HepG2 (cell line): ENCODE results near the gene CHEK1. TPM values are rescaled to one million over a fixed set of nuclear protein-coding genes. Genes with fewer than 3 reads are reported as not detected.

Experiments
- CCDC6 ChIP-seq: sonication (generic); formaldehyde crosslinking; IDR thresholded peaks from 2 replicates; pipeline ENCODE4 v1.8.1; 2022; ENCODE audit warnings: mild to moderate bottlenecking, missing genetic modification reagents, moderate library complexity
- CHCHD3 ChIP-seq: sonication (generic); formaldehyde crosslinking; IDR thresholded peaks from 2 replicates; pipeline ENCODE4 v1.8.0; 2022; ENCODE audit warnings: mild to moderate bottlenecking, missing genetic modification reagents, moderate library complexity
- ERF ChIP-seq: IDR thresholded peaks from 2 replicates; pipeline ENCODE4 v1.6.1; 2018; ENCODE audit warnings: missing biosample characterization, missing genetic modification reagents
- HDAC6 ChIP-seq: fragments of 200-600 bp; sonication (generic); IDR thresholded peaks from 2 replicates; pipeline ENCODE4 v1.7.0; 2017; ENCODE audit warnings: mild to moderate bottlenecking, antibody characterized with exemption, low read length, low read depth
- HES4 ChIP-seq: sonication (generic); formaldehyde crosslinking; IDR thresholded peaks from 2 replicates; pipeline ENCODE4 v1.9.0; 2021; ENCODE audit warnings: mild to moderate bottlenecking, missing genetic modification reagents, borderline replicate concordance
- KLF15 ChIP-seq: sonication (generic); formaldehyde crosslinking; IDR thresholded peaks from 2 replicates; pipeline ENCODE4 v1.8.1; 2023; ENCODE audit warnings: borderline replicate concordance, mild to moderate bottlenecking, inconsistent platforms, missing genetic modification reagents, mixed read lengths
- SALL1 ChIP-seq: sonication (generic); formaldehyde crosslinking; IDR thresholded peaks from 2 replicates; pipeline ENCODE4 v1.8.0; 2022; ENCODE audit warnings: mild to moderate bottlenecking, missing genetic modification reagents
- SP2 ChIP-seq: sonication (generic); formaldehyde crosslinking; IDR thresholded peaks from 2 replicates; pipeline ENCODE4 v1.5.1; 2020; ENCODE audit warnings: mild to moderate bottlenecking, missing genetic modification reagents
- XBP1 ChIP-seq: sonication (generic); formaldehyde crosslinking; IDR thresholded peaks from 2 replicates; pipeline ENCODE4 v1.5.0; 2020; ENCODE audit warnings: missing genetic modification reagents
- YY1 ChIP-seq: IDR thresholded peaks from 2 replicates; pipeline ENCODE4 v1.6.1; 2011; ENCODE audit warnings: low read length, low read depth, moderate library complexity, mild to moderate bottlenecking; ENCODE audit not compliant: insufficient read depth, insufficient replicate concordance
- ZNF207 ChIP-seq: fragments of 450-650 bp; IDR thresholded peaks from 2 replicates; pipeline ENCODE4 v1.6.1; 2016; ENCODE audit warnings: antibody characterized with exemption, borderline replicate concordance
- ZNF232 ChIP-seq: sonication (generic); formaldehyde crosslinking; IDR thresholded peaks from 2 replicates; pipeline ENCODE4 v1.4.0; 2020; ENCODE audit warnings: missing genetic modification reagents, borderline replicate concordance
- ZNF264 ChIP-seq: sonication (generic); formaldehyde crosslinking; IDR thresholded peaks from 2 replicates; pipeline ENCODE4 v1.4.0; 2020; ENCODE audit warnings: missing genetic modification reagents
- ZNF337 ChIP-seq: sonication (generic); formaldehyde crosslinking; IDR thresholded peaks from 2 replicates; pipeline ENCODE4 v1.5.1; 2020; ENCODE audit warnings: missing genetic modification reagents, low read depth, mild to moderate bottlenecking, borderline replicate concordance
- ZNF878 ChIP-seq: sonication (generic); formaldehyde crosslinking; IDR thresholded peaks from 2 replicates; pipeline ENCODE4 v1.8.1; 2023; ENCODE audit warnings: mild to moderate bottlenecking, missing genetic modification reagents, moderate library complexity
- polyA plus RNA-seq, 8 experiments: library from polyadenylated mRNA; depleted of rRNA in 3 of 8; stranded (reverse) in 7 of 8; unstranded in 1 of 8; fragments of >200 nt; fragmentation: Illumina TruSeq in 4 of 8; extraction: Trizol in 4 of 8; gene quantifications; 2 replicates each; pipeline versions ENCODE4 v1.2.1 to v1.2.3, GENCODE V29; 2011 to 2016; ENCODE audit warnings: low read depth in 4 of 8, missing spikeins in 1 of 8, mixed read lengths in 1 of 8; ENCODE audit not compliant: insufficient read depth in 1 of 8
- total RNA-seq, 5 experiments: library from RNA; depleted of rRNA; stranded (reverse); fragments of >200 nt; fragmentation: Illumina TruSeq; extraction: Trizol; gene quantifications; 2 replicates each; pipeline ENCODE4 v1.2.3, GENCODE V29; 2016; ENCODE audit warnings: low read depth in 1 of 5
- TF ChIP-seq, protein P1 (sequence below): sonication (generic); formaldehyde crosslinking; IDR thresholded peaks from 2 replicates; pipeline ENCODE4 v1.5.1; 2020; ENCODE audit warnings: mild to moderate bottlenecking, missing genetic modification reagents, borderline replicate concordance
- TF ChIP-seq, protein P2 (sequence below): sonication (generic); formaldehyde crosslinking; IDR thresholded peaks from 2 replicates; pipeline ENCODE4 v1.4.0; 2020; ENCODE audit warnings: missing genetic modification reagents
- TF ChIP-seq, protein P3 (sequence below): sonication (generic); formaldehyde crosslinking; IDR thresholded peaks from 2 replicates; pipeline ENCODE4 v1.8.0; 2022; ENCODE audit warnings: mild to moderate bottlenecking, missing genetic modification reagents, moderate library complexity
- TF ChIP-seq, protein P4 (sequence below): sonication (generic); formaldehyde crosslinking; IDR thresholded peaks from 2 replicates; pipeline ENCODE4 v1.4.0; 2020; ENCODE audit warnings: mild to moderate bottlenecking, missing genetic modification reagents
- TF ChIP-seq, protein P5 (sequence below): sonication (generic); formaldehyde crosslinking; IDR thresholded peaks from 2 replicates; pipeline ENCODE4 v1.4.0; 2020; ENCODE audit warnings: missing genetic modification reagents, low read depth, mild to moderate bottlenecking, borderline replicate concordance

The CHEK1 gene
- total and polyA plus RNA-seq, 2 of the 13 experiments (the other 11 are each of a cell fraction or from before 2014, with no cell fraction given), result 17.8 to 83.2 TPM

DNA sequence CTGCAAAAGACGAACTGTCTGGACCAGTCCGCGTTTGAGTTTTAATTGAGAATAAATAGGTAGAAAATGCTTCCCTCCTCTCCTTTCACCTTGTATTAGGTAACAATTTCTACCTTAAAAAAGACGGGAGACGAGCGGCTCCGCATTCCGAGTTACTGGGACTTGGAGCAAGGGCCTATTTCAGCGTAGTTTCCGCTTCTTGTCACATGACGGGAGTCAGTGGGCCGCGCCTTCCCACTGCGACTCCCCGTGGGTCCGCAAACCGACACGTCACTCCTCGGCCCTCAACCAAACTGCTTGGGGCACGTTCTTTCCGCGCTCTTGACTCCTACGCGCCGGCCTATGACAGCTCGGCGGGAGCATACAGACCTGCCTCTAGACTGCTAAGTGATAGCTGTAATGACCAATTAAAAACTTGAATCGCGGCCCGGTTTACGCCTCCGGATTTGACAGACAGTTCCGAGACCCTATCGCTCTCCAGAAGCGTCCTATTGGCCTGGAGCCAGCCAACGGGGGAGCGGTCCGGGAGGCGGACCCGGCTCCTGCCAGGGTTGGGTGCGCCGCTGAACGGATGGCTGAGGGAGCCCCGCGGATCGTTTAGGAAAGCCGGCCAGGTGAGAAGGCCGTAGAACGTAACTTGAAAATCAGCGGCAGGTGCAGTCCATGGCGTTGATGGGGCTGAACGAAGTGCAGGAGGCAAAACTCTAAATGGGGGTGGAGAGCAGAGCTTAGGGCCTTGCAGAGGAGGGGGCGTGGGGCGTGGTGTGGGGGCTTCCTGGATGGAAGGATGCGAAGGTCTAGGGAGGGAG is 32.5 kb upstream of the CHEK1 start, which contains the start of gene STT3A (continued):
- TF ChIP-seq, protein P1, sequence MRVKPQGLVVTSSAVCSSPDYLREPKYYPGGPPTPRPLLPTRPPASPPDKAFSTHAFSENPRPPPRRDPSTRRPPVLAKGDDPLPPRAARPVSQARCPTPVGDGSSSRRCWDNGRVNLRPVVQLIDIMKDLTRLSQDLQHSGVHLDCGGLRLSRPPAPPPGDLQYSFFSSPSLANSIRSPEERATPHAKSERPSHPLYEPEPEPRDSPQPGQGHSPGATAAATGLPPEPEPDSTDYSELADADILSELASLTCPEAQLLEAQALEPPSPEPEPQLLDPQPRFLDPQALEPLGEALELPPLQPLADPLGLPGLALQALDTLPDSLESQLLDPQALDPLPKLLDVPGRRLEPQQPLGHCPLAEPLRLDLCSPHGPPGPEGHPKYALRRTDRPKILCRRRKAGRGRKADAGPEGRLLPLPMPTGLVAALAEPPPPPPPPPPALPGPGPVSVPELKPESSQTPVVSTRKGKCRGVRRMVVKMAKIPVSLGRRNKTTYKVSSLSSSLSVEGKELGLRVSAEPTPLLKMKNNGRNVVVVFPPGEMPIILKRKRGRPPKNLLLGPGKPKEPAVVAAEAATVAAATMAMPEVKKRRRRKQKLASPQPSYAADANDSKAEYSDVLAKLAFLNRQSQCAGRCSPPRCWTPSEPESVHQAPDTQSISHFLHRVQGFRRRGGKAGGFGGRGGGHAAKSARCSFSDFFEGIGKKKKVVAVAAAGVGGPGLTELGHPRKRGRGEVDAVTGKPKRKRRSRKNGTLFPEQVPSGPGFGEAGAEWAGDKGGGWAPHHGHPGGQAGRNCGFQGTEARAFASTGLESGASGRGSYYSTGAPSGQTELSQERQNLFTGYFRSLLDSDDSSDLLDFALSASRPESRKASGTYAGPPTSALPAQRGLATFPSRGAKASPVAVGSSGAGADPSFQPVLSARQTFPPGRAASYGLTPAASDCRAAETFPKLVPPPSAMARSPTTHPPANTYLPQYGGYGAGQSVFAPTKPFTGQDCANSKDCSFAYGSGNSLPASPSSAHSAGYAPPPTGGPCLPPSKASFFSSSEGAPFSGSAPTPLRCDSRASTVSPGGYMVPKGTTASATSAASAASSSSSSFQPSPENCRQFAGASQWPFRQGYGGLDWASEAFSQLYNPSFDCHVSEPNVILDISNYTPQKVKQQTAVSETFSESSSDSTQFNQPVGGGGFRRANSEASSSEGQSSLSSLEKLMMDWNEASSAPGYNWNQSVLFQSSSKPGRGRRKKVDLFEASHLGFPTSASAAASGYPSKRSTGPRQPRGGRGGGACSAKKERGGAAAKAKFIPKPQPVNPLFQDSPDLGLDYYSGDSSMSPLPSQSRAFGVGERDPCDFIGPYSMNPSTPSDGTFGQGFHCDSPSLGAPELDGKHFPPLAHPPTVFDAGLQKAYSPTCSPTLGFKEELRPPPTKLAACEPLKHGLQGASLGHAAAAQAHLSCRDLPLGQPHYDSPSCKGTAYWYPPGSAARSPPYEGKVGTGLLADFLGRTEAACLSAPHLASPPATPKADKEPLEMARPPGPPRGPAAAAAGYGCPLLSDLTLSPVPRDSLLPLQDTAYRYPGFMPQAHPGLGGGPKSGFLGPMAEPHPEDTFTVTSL (CRISPR knock-in tag), result no peak; the same call in 1 of the 2 replicates
- TF ChIP-seq CHCHD3 (CRISPR knock-in tag) (0 out of 2 replicates have a peak, but pooled peaks have one; percentile 11), ZNF264 (no peak), HES4 (CRISPR knock-in tag) (no peak), ZNF878 (CRISPR knock-in tag) (peak; percentile 79), ZNF207 (no peak), CCDC6 (CRISPR knock-in tag) (peak; percentile 72), HDAC6 (no peak), YY1 (peak; percentile 54), ZNF232 (CRISPR knock-in tag) (no peak), SALL1 (CRISPR knock-in tag) (peak; percentile 66; the same call in 1 of the 2 replicates), KLF15 (CRISPR knock-in tag) (no peak), ERF (CRISPR knock-in tag) (no peak), ZNF337 (CRISPR knock-in tag) (no peak), SP2 (peak; percentile 99), XBP1 (CRISPR knock-in tag) (peak; percentile 98)
- TF ChIP-seq, protein P2, sequence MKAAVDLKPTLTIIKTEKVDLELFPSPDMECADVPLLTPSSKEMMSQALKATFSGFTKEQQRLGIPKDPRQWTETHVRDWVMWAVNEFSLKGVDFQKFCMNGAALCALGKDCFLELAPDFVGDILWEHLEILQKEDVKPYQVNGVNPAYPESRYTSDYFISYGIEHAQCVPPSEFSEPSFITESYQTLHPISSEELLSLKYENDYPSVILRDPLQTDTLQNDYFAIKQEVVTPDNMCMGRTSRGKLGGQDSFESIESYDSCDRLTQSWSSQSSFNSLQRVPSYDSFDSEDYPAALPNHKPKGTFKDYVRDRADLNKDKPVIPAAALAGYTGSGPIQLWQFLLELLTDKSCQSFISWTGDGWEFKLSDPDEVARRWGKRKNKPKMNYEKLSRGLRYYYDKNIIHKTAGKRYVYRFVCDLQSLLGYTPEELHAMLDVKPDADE (CRISPR knock-in tag), result 0 out of 2 replicates have a peak, but pooled peaks have one; percentile 2
- TF ChIP-seq, protein P3, sequence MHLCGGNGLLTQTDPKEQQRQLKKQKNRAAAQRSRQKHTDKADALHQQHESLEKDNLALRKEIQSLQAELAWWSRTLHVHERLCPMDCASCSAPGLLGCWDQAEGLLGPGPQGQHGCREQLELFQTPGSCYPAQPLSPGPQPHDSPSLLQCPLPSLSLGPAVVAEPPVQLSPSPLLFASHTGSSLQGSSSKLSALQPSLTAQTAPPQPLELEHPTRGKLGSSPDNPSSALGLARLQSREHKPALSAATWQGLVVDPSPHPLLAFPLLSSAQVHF, result no peak
- TF ChIP-seq, protein P4, sequence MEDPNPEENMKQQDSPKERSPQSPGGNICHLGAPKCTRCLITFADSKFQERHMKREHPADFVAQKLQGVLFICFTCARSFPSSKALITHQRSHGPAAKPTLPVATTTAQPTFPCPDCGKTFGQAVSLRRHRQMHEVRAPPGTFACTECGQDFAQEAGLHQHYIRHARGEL, result peak; percentile 67; the same call in 1 of the 2 replicates
- TF ChIP-seq, protein P5, sequence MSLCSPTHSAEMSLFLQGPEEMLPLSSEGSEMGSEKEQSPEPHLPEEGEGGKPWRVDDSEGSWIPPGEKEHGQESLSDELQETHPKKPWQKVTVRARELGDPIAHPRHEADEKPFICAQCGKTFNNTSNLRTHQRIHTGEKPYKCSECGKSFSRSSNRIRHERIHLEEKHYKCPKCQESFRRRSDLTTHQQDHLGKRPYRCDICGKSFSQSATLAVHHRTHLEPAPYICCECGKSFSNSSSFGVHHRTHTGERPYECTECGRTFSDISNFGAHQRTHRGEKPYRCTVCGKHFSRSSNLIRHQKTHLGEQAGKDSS, result no peak
